Measurements from ENCODE around the gene LRRC4. TPM values are rescaled to one million over a fixed set of nuclear protein-coding genes. Genes with fewer than 3 reads are reported as not detected.

Gene LRRC4
- total RNA-seq, 1 experiment from 2014 or later: 0.39 TPM

GRCh38 chr7:128005117-128005516, 26.1 kb downstream of the LRRC4 start:
- DNase-seq: no peak
- Histone ChIP-seq H3K9me3 (ENCODE audit: insufficient read depth, low read depth) (no peaks in the 10 kb centered on the region), H3K4me3 (no peak overlapping the region), H3K36me3 (ENCODE audit: low read depth) (no peaks in the 10 kb centered on the region), H3F3A (ENCODE audit: insufficient read depth, low read depth) (no peaks in the 10 kb centered on the region), H3K9me2 (ENCODE audit: insufficient read depth) (no peaks in the 10 kb centered on the region), H2AFZ (no peak overlapping the region), H3K4me2 (no peak overlapping the region), H3K79me2 (ENCODE audit: low read depth) (no peaks in the 10 kb centered on the region), H4K20me1 (ENCODE audit: insufficient read depth) (no peaks in the 10 kb centered on the region), H3K4me1 (replicated peaks; ENCODE audit: insufficient read depth) (no peaks in the 10 kb centered on the region), H3K27me3 (ENCODE audit: insufficient read depth, low read depth) (no peaks in the 10 kb centered on the region), H3K27ac (no peak overlapping the region)
- BruUV-seq (replicated peaks): no TSS peak
- POLR2A ChIA-PET (ENCODE audit: unreplicated experiment): no interaction called here
- no peak for TF ChIP-seq EZH2 (IDR thresholded peaks at IDR 0.05; ENCODE audit: low read depth)
- TF ChIP-seq CTCF (conservative IDR thresholded peaks at IDR 0.05): no peak
- intact Hi-C loops (cut with micrococcal nuclease; ENCODE audit: unreplicated experiment): no loop called here
- CTCF ChIA-PET: no interaction called here

GRCh38 chr7:128004623-128005022, 26.6 kb downstream of the LRRC4 start:
- Histone ChIP-seq H3K27ac (no peak overlapping the region), H3K4me1 (replicated peaks; ENCODE audit: insufficient read depth) (no peaks in the 10 kb centered on the region), H3K27me3 (ENCODE audit: insufficient read depth, low read depth) (no peaks in the 10 kb centered on the region), H3K9me2 (ENCODE audit: insufficient read depth) (no peaks in the 10 kb centered on the region), H3K4me3 (no peak overlapping the region), H3K4me2 (no peak overlapping the region), H2AFZ (no peak overlapping the region), H4K20me1 (ENCODE audit: insufficient read depth) (no peaks in the 10 kb centered on the region), H3K79me2 (ENCODE audit: low read depth) (no peaks in the 10 kb centered on the region), H3K36me3 (ENCODE audit: low read depth) (no peaks in the 10 kb centered on the region), H3F3A (ENCODE audit: insufficient read depth, low read depth) (no peaks in the 10 kb centered on the region), H3K9me3 (ENCODE audit: insufficient read depth, low read depth) (no peaks in the 10 kb centered on the region)
- ChIA-PET POLR2A (ENCODE audit: unreplicated experiment) (no interaction called here), CTCF (no interaction called here)
- intact Hi-C loops (cut with micrococcal nuclease; ENCODE audit: unreplicated experiment): no loop called here
- BruUV-seq (replicated peaks): no TSS peak
- no peak for DNase-seq
- TF ChIP-seq CTCF (conservative IDR thresholded peaks at IDR 0.05) (no peak), EZH2 (IDR thresholded peaks at IDR 0.05; ENCODE audit: low read depth) (no peak)

GRCh38 chr7:128003787-128004186, 27.4 kb downstream of the LRRC4 start:
- ChIA-PET POLR2A (ENCODE audit: unreplicated experiment) (no interaction called here), CTCF (no interaction called here)
- Histone ChIP-seq H4K20me1 (ENCODE audit: insufficient read depth) (no peaks in the 10 kb centered on the region), H3K27me3 (ENCODE audit: insufficient read depth, low read depth) (no peaks in the 10 kb centered on the region), H3K4me1 (replicated peaks; ENCODE audit: insufficient read depth) (no peaks in the 10 kb centered on the region), H3K79me2 (ENCODE audit: low read depth) (no peaks in the 10 kb centered on the region), H3K4me3 (no peak overlapping the region), H3K9me2 (ENCODE audit: insufficient read depth) (no peaks in the 10 kb centered on the region), H3K36me3 (ENCODE audit: low read depth) (no peaks in the 10 kb centered on the region), H3K4me2 (no peak overlapping the region), H3K9me3 (ENCODE audit: insufficient read depth, low read depth) (no peaks in the 10 kb centered on the region), H3K27ac (no peak overlapping the region), H2AFZ (no peak overlapping the region), H3F3A (ENCODE audit: insufficient read depth, low read depth) (no peaks in the 10 kb centered on the region)
- no peak for DNase-seq
- BruUV-seq (replicated peaks): no TSS peak
- intact Hi-C loops (cut with micrococcal nuclease; ENCODE audit: unreplicated experiment): no loop called here
- TF ChIP-seq CTCF (conservative IDR thresholded peaks at IDR 0.05) (no peak), EZH2 (IDR thresholded peaks at IDR 0.05; ENCODE audit: low read depth) (no peak)
